PC-9 (cell line): ENCODE measurements around the gene DPP10. TPM values are rescaled to one million over a fixed set of nuclear protein-coding genes. Genes with fewer than 3 reads are reported as not detected.

Experiments used
- BruUV-seq: library from RNA; stranded (reverse); fragments of 400-500 nt; replicated peaks from 2 replicates; lab custom pipeline; 2021; lab: Mats Ljungman, UMichigan
- CTCF ChIA-PET: fragments of 300-600 bp; sonication (Branson Sonifier 250); formaldehyde crosslinking; loops from one replicate; lab custom pipeline; 2022; ENCODE audit warnings: antibody characterized with exemption; lab: Charles Lee
- POLR2A ChIA-PET: fragments of 300-600 bp; sonication (Branson Sonifier 250); formaldehyde crosslinking; loops from one replicate; lab custom pipeline; 2022; ENCODE audit warnings: antibody characterized with exemption; ENCODE audit not compliant: unreplicated experiment; lab: Charles Lee
- DNase-seq, 2 experiments: peaks; one replicate each; pipeline versions ENCODE4 v3.0.0 to v3.0.0-alpha.2; 2015 to 2022; ENCODE audit warnings: mixed read lengths in 1 of 2
- H2AFZ ChIP-seq: fragments of 200-600 bp; sonication (generic); 2 replicates; pipeline ENCODE4 v1.8.1; 2017; ENCODE audit warnings: antibody characterized with exemption
- H3F3A ChIP-seq: fragments of 200-600 bp; sonication (generic); 2 replicates; pipeline ENCODE4 v1.8.1; 2017; ENCODE audit warnings: antibody characterized with exemption, mild to moderate bottlenecking, low read depth; ENCODE audit not compliant: insufficient read depth
- H3K27ac ChIP-seq: fragments of 200-600 bp; sonication (generic); 2 replicates; pipeline ENCODE4 v1.6.1; 2016; ENCODE audit warnings: mixed run types
- H3K27me3 ChIP-seq: fragments of 200-600 bp; sonication (generic); 2 replicates; pipeline ENCODE4 v1.6.1; 2016; ENCODE audit warnings: low read depth, mixed run types; ENCODE audit not compliant: insufficient read depth
- H3K36me3 ChIP-seq: fragments of 200-600 bp; sonication (generic); 2 replicates; pipeline ENCODE4 v1.6.1; 2016; ENCODE audit warnings: low read depth, mixed run types
- H3K4me1 ChIP-seq: fragments of 200-600 bp; sonication (generic); replicated peaks from 2 replicates; pipeline ENCODE4 v1.6.1; 2016; ENCODE audit warnings: mixed run types; ENCODE audit not compliant: insufficient read depth
- H3K4me2 ChIP-seq: fragments of 200-600 bp; sonication (generic); 2 replicates; pipeline ENCODE4 v1.6.1; 2017; ENCODE audit warnings: mixed run types
- H3K4me3 ChIP-seq: fragments of 200-600 bp; sonication (generic); 2 replicates; pipeline ENCODE4 v1.6.1; 2016; ENCODE audit warnings: mixed run types
- H3K79me2 ChIP-seq: fragments of 200-600 bp; sonication (generic); 2 replicates; pipeline ENCODE4 v1.6.1; 2017; ENCODE audit warnings: low read depth, mixed run types
- H3K9me2 ChIP-seq: fragments of 200-600 bp; sonication (generic); 2 replicates; pipeline ENCODE4 v1.8.1; 2017; ENCODE audit warnings: mild to moderate bottlenecking; ENCODE audit not compliant: insufficient read depth
- H3K9me3 ChIP-seq: fragments of 200-600 bp; sonication (generic); 2 replicates; pipeline ENCODE4 v1.8.1; 2016; ENCODE audit warnings: low read depth; ENCODE audit not compliant: insufficient read depth
- H4K20me1 ChIP-seq: fragments of 200-600 bp; sonication (generic); 2 replicates; pipeline ENCODE4 v1.8.1; 2017; ENCODE audit not compliant: insufficient read depth
- EZH2 ChIP-seq: fragments of 200-600 bp; sonication (generic); IDR thresholded peaks from 2 replicates; pipeline ENCODE4 v1.8.0; 2017; ENCODE audit warnings: antibody characterized with exemption, low read depth
- intact Hi-C: fragments of 100-400 bp; cut with micrococcal nuclease; formaldehyde crosslinking; loops from one replicate; pipeline ENCODE4 v1.10.0; 2022; ENCODE audit not compliant: unreplicated experiment
- total RNA-seq: library from RNA; stranded (reverse); gene quantifications from 2 replicates; pipeline ENCODE4 v1.2.3, GENCODE V29; 2021
- TF ChIP-seq, protein P1 (sequence below): fragments of 200-600 bp; sonication (generic); conservative IDR thresholded peaks from 2 replicates; pipeline ENCODE4 v1.6.1; 2017; ENCODE audit warnings: mixed run types, antibody characterized with exemption, mild to moderate bottlenecking, moderate library complexity

The DPP10 gene
- total RNA-seq, 1 experiment from 2014 or later = not detected

DNA sequence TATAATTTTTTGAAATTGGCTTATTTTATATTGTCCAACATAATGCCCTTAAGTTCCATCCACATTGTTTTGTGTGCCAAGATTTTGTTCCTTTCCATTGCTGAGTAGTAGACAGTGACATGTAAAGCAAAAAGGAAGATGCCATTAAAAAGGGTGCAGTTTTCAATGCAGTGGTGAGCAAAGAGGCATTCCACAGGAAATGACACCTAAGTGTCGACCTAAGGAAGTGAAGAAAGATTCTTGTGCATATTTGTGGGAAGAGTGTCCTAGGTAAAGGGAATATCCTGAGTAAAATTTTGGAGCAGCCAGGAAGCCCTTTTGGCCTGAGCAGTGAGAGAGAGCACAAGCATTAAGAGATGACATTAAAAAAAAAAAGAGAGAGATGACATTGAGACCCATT lies 1099.9 kb downstream of the DPP10 start:
- Histone ChIP-seq H3K27me3 (0 out of 2 replicates have a peak, but pooled peaks cover 10% of the 10 kb centered on the region), H3K9me2 (no peaks in the 10 kb centered on the region), H3K4me2 (no peak overlapping the region), H3K4me1 (no peaks in the 10 kb centered on the region), H3F3A (no peaks in the 10 kb centered on the region), H3K4me3 (no peak overlapping the region), H3K27ac (no peak overlapping the region), H3K79me2 (no peaks in the 10 kb centered on the region), H3K36me3 (no peaks in the 10 kb centered on the region), H3K9me3 (no peaks in the 10 kb centered on the region), H4K20me1 (no peaks in the 10 kb centered on the region), H2AFZ (no peak overlapping the region)
- CTCF ChIA-PET = no interaction called here
- DNase-seq = no peak
- TF ChIP-seq, protein P1, sequence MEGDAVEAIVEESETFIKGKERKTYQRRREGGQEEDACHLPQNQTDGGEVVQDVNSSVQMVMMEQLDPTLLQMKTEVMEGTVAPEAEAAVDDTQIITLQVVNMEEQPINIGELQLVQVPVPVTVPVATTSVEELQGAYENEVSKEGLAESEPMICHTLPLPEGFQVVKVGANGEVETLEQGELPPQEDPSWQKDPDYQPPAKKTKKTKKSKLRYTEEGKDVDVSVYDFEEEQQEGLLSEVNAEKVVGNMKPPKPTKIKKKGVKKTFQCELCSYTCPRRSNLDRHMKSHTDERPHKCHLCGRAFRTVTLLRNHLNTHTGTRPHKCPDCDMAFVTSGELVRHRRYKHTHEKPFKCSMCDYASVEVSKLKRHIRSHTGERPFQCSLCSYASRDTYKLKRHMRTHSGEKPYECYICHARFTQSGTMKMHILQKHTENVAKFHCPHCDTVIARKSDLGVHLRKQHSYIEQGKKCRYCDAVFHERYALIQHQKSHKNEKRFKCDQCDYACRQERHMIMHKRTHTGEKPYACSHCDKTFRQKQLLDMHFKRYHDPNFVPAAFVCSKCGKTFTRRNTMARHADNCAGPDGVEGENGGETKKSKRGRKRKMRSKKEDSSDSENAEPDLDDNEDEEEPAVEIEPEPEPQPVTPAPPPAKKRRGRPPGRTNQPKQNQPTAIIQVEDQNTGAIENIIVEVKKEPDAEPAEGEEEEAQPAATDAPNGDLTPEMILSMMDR = no peak
- TF ChIP-seq EZH2 = no peak
- intact Hi-C loops = no loop called here
- POLR2A ChIA-PET = no interaction called here
- BruUV-seq = no TSS peak

DNA sequence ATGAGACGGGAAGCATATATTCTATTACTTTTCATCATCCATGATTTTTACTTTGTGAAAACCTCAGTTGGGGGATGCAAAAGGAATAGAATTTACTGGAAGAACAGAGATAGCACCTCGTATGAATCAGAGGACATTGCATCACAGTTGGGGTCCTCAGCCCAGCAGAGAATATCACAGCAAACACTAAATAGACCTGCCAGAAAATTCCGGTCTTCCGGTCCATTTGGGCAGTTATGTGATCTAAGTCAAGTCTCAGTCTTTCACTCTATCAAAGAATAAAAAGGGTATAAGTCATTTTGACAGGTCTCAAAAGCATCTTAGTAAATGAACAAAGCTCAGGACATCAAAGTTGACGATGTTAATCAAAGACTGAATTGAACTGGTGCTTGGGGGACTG lies 1100.6 kb downstream of the DPP10 start:
- no peaks in the 10 kb centered on the region for H3K4me1 ChIP-seq
- H3F3A ChIP-seq = no peaks in the 10 kb centered on the region
- H3K27ac ChIP-seq = no peak overlapping the region
- no peak for DNase-seq
- no peak overlapping the region for H2AFZ ChIP-seq
- H3K79me2 ChIP-seq = no peaks in the 10 kb centered on the region
- ChIA-PET POLR2A (no interaction called here), CTCF (no interaction called here)
- no peaks in the 10 kb centered on the region for H3K9me2 ChIP-seq
- no peaks in the 10 kb centered on the region for H4K20me1 ChIP-seq
- no peaks in the 10 kb centered on the region for H3K36me3 ChIP-seq
- TF ChIP-seq, protein P1 = no peak
- TF ChIP-seq EZH2 = no peak
- intact Hi-C loops = no loop called here
- no peak overlapping the region for H3K4me3 ChIP-seq
- no peaks in the 10 kb centered on the region for H3K9me3 ChIP-seq
- BruUV-seq = no TSS peak
- H3K27me3 ChIP-seq = 0 out of 2 replicates have a peak, but pooled peaks cover 10% of the 10 kb centered on the region
- H3K4me2 ChIP-seq = no peak overlapping the region

DNA sequence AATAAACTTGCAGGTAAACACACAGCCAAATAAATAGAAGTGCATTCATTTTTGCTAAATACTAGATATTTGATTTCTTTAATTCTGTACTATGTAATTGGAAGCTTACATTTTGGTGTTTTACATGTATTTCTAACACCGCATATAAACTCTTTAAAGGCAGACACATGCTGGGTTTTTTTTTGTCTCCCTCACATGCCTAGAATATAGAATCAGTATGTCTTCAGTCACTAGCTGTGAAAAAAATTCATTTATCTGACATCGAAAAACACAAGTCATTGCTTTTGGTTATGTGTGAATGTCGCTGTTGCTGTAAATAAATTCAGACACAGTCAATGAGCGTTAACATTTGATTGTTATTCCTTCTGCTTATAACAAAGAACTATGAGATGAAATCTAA lies 1101.0 kb downstream of the DPP10 start:
- POLR2A ChIA-PET = no interaction called here
- intact Hi-C loops = no loop called here
- no peak overlapping the region for H2AFZ ChIP-seq
- CTCF ChIA-PET = no interaction called here
- no peaks in the 10 kb centered on the region for H3K9me3 ChIP-seq
- H3K4me1 ChIP-seq = no peaks in the 10 kb centered on the region
- H4K20me1 ChIP-seq = no peaks in the 10 kb centered on the region
- 0 out of 2 replicates have a peak, but pooled peaks cover 10% of the 10 kb centered on the region for H3K27me3 ChIP-seq
- H3K36me3 ChIP-seq = no peaks in the 10 kb centered on the region
- no peak overlapping the region for H3K27ac ChIP-seq
- no peak for DNase-seq
- H3K79me2 ChIP-seq = no peaks in the 10 kb centered on the region
- no peaks in the 10 kb centered on the region for H3F3A ChIP-seq
- TF ChIP-seq, protein P1 = no peak
- no peak for TF ChIP-seq EZH2
- H3K4me2 ChIP-seq = no peak overlapping the region
- H3K4me3 ChIP-seq = no peak overlapping the region
- no peaks in the 10 kb centered on the region for H3K9me2 ChIP-seq
- no TSS peak for BruUV-seq
